IMR-90 (cell line): ENCODE measurements around the gene LRSAM1. TPM values are rescaled to one million over a fixed set of nuclear protein-coding genes. Genes with fewer than 3 reads are reported as not detected.
A peak's percentile ranks its signal among the peaks of the same experiment; 100 is the strongest.

Source experiments
- ATAC-seq: fragments of 200-7000 bp; cut with Tn5 transposase; 2 replicates; pipeline ENCODE4 v1.9.1; 2020; ENCODE audit warnings: low read depth, mild to moderate bottlenecking, moderate library complexity
- BruUV-seq: library from RNA; stranded (reverse); fragments of 400-500 nt; replicated peaks from 2 replicates; lab custom pipeline; 2021; lab: Mats Ljungman, UMichigan
- CTCF ChIA-PET: fragments of 300-600 bp; formaldehyde crosslinking; extraction: SDS; loops from one replicate; lab custom pipeline; 2021; ENCODE audit warnings: antibody characterized with exemption; lab: Yijun Ruan, JAX
- POLR2A ChIA-PET: fragments of 300-600 bp; sonication (Branson Sonifier 250); formaldehyde crosslinking; loops from one replicate; lab custom pipeline; 2022; ENCODE audit warnings: antibody characterized with exemption; ENCODE audit not compliant: unreplicated experiment; lab: Charles Lee
- DNase-seq: peaks from one replicate; pipeline ENCODE4 v3.0.0; 2013
- H2AFZ ChIP-seq: replicated peaks from 2 replicates; pipeline ENCODE3; 2013; ENCODE audit warnings: low read length, mild to moderate bottlenecking; ENCODE audit not compliant: poor library complexity
- H2AK5ac ChIP-seq: 2 replicates; pipeline ENCODE4 v1.6.1; 2013; ENCODE audit warnings: low read depth, low read length, inconsistent platforms
- H2AK9ac ChIP-seq: replicated peaks from 2 replicates; pipeline ENCODE3; 2013; ENCODE audit warnings: mild to moderate bottlenecking, low read depth, low read length, moderate library complexity; ENCODE audit not compliant: poor library complexity
- H2BK120ac ChIP-seq: 2 replicates; pipeline ENCODE4 v1.6.1; 2013; ENCODE audit warnings: low read depth, low read length, inconsistent platforms
- H2BK15ac ChIP-seq: 3 replicates; pipeline ENCODE4 v1.6.1; 2013; ENCODE audit warnings: low read depth, low read length, inconsistent platforms
- H2BK20ac ChIP-seq: 2 replicates; pipeline ENCODE4 v1.6.1; 2013; ENCODE audit warnings: low read depth, mild to moderate bottlenecking, inconsistent platforms, low read length, moderate library complexity
- H2BK5ac ChIP-seq: 2 replicates; pipeline ENCODE4 v1.6.1; 2013; ENCODE audit warnings: mild to moderate bottlenecking, low read depth, low read length, inconsistent platforms; ENCODE audit not compliant: poor library complexity, severe bottlenecking
- H3K14ac ChIP-seq: replicated peaks from 2 replicates; pipeline ENCODE4 v1.6.1; 2013; ENCODE audit warnings: low read depth, low read length, inconsistent platforms
- H3K18ac ChIP-seq: 2 replicates; pipeline ENCODE4 v1.6.1; 2013; ENCODE audit warnings: low read depth, low read length, control low read depth
- H3K23ac ChIP-seq: 2 replicates; pipeline ENCODE4 v1.6.1; 2013; ENCODE audit warnings: low read depth, low read length, inconsistent platforms
- H3K27ac ChIP-seq: 2 replicates; pipeline ENCODE4 v1.5.1; 2013; ENCODE audit warnings: mild to moderate bottlenecking, control low read depth, low read length; ENCODE audit not compliant: insufficient read depth
- H3K27me3 ChIP-seq: 2 replicates; pipeline ENCODE4 v1.6.1; 2013; ENCODE audit warnings: low read length; ENCODE audit not compliant: control insufficient read depth, insufficient read depth
- H3K36me3 ChIP-seq: 2 replicates; pipeline ENCODE4 v1.6.1; 2013; ENCODE audit warnings: low read length, mixed read lengths; ENCODE audit not compliant: control insufficient read depth, insufficient read depth
- H3K4ac ChIP-seq: 2 replicates; pipeline ENCODE4 v1.6.1; 2013; ENCODE audit warnings: low read depth, low read length, inconsistent platforms
- H3K4me1 ChIP-seq: 2 replicates; pipeline ENCODE4 v1.6.1; 2013; ENCODE audit warnings: low read length, mixed read lengths; ENCODE audit not compliant: control insufficient read depth, insufficient read depth
- H3K4me2 ChIP-seq: 2 replicates; pipeline ENCODE4 v1.6.1; 2013; ENCODE audit warnings: low read depth, mild to moderate bottlenecking, control low read depth, low read length, moderate library complexity
- H3K4me3 ChIP-seq: 2 replicates; pipeline ENCODE4 v1.5.1; 2013; ENCODE audit warnings: low read depth, mild to moderate bottlenecking, control low read depth, low read length, moderate library complexity; ENCODE audit not compliant: insufficient read depth
- H3K56ac ChIP-seq: 2 replicates; pipeline ENCODE4 v1.6.1; 2013; ENCODE audit warnings: low read length, inconsistent platforms; ENCODE audit not compliant: insufficient read depth; ENCODE audit errors: extremely low read depth
- H3K79me1 ChIP-seq, 2 experiments: 2 replicates each; pipeline ENCODE4 v1.6.1; 2013; ENCODE audit warnings: low read length in 2 of 2, inconsistent platforms in 1 of 2, low read depth in 1 of 2
- H3K9ac ChIP-seq: 2 replicates; pipeline ENCODE4 v1.6.1; 2013; ENCODE audit warnings: low read depth, low read length, control low read depth
- H3K9me1 ChIP-seq: 2 replicates; pipeline ENCODE4 v1.6.1; 2013; ENCODE audit warnings: low read length, inconsistent platforms; ENCODE audit not compliant: insufficient read depth
- H3K9me3 ChIP-seq: 2 replicates; pipeline ENCODE4 v1.6.1; 2013; ENCODE audit warnings: low read length; ENCODE audit not compliant: control insufficient read depth, insufficient read depth
- H4K20me1 ChIP-seq: 2 replicates; pipeline ENCODE4 v1.6.1; 2013; ENCODE audit warnings: low read length, inconsistent platforms; ENCODE audit not compliant: insufficient read depth
- H4K5ac ChIP-seq: 2 replicates; pipeline ENCODE4 v1.6.1; 2013; ENCODE audit warnings: mild to moderate bottlenecking, low read depth, low read length, control low read depth
- H4K8ac ChIP-seq, 2 experiments: 2 replicates each; pipeline ENCODE4 v1.6.1; 2013; ENCODE audit warnings: low read depth in 2 of 2, low read length in 2 of 2, control low read depth in 1 of 2, inconsistent platforms in 1 of 2
- H4K91ac ChIP-seq: 2 replicates; pipeline ENCODE4 v1.6.1; 2013; ENCODE audit warnings: low read depth, low read length, inconsistent platforms; ENCODE audit not compliant: insufficient read depth
- CHD1 ChIP-seq: IDR thresholded peaks from 2 replicates; pipeline ENCODE4 v1.6.1; 2012; ENCODE audit warnings: low read depth, low read length, improper control_type of control experiment
- CTCF ChIP-seq: conservative IDR thresholded peaks from 2 replicates; pipeline ENCODE4 v1.5.1; 2012; ENCODE audit warnings: mild to moderate bottlenecking, low read depth, low read length, improper control_type of control experiment
- FOS ChIP-seq: fragments of 150-350 bp; IDR thresholded peaks from 2 replicates; pipeline ENCODE4 v1.6.1; 2016; ENCODE audit warnings: low read depth, low read length
- MAFK ChIP-seq: IDR thresholded peaks from 2 replicates; pipeline ENCODE4 v1.6.1; 2012; ENCODE audit warnings: low read depth, low read length, improper control_type of control experiment
- NFE2L2 ChIP-seq: fragments of 150-350 bp; IDR thresholded peaks from 2 replicates; pipeline ENCODE4 v1.6.1; 2016; ENCODE audit warnings: low read depth, mild to moderate bottlenecking, low read length
- POLR2A ChIP-seq: IDR thresholded peaks from 2 replicates; pipeline ENCODE4 v1.6.1; 2012; ENCODE audit warnings: mild to moderate bottlenecking, low read depth, low read length
- RFX5 ChIP-seq: IDR thresholded peaks from 2 replicates; pipeline ENCODE4 v1.8.0; 2012; ENCODE audit warnings: low read depth, mild to moderate bottlenecking, low read length, moderate library complexity
- SMC3 ChIP-seq: fragments of 150-350 bp; IDR thresholded peaks from 2 replicates; pipeline ENCODE4 v1.6.1; 2016; ENCODE audit warnings: low read depth, mild to moderate bottlenecking, antibody characterized with exemption, low read length, moderate library complexity
- WGBS, 2 experiments: methylation state at CpG; one replicate each; pipeline versions ENCODE4 v1.1.5 to v1.1.7; 2013; ENCODE audit warnings: missing lambda C conversion rate in 2 of 2; ENCODE audit not compliant: insufficient read length in 1 of 2; ENCODE audit errors: extremely low coverage in 2 of 2; 5-methylcytosine and 5-hydroxymethylcytosine counted together
- dilution Hi-C: fragments of 300-500 bp; cut with HindIII; formaldehyde crosslinking; loops from one replicate; pipeline ENCODE4 v1.14.3; 2018; ENCODE audit warnings: low sequenced_read_pairs; ENCODE audit not compliant: unreplicated experiment
- in situ Hi-C: fragments of 300-500 bp; cut with MboI; formaldehyde crosslinking; loops from 3 replicates; pipeline ENCODE4 v1.14.3; 2019; ENCODE audit warnings: low sequenced_read_pairs, inconsistent platforms, mixed read lengths
- intact Hi-C: fragments of 100-400 bp; cut with micrococcal nuclease; formaldehyde crosslinking; loops from 2 replicates; pipeline ENCODE4 v1.10.0; 2022
- polyA plus RNA-seq, 3 experiments: library from polyadenylated mRNA; depleted of rRNA; stranded (reverse); fragments of >200 nt; gene quantifications; 2 replicates each; pipeline ENCODE4 v1.2.3, GENCODE V29; 2012; ENCODE audit warnings: low replicate concordance in 1 of 3
- total RNA-seq: library from RNA; depleted of rRNA; stranded (reverse); fragments of >200 nt; gene quantifications from 2 replicates; pipeline ENCODE4 v1.2.3, GENCODE V29; 2012

LRSAM1 gene
- total and polyA plus RNA-seq, 2 of the 4 experiments (the other 2 are of a cell fraction) = 3.0 to 9.3 TPM

DNA sequence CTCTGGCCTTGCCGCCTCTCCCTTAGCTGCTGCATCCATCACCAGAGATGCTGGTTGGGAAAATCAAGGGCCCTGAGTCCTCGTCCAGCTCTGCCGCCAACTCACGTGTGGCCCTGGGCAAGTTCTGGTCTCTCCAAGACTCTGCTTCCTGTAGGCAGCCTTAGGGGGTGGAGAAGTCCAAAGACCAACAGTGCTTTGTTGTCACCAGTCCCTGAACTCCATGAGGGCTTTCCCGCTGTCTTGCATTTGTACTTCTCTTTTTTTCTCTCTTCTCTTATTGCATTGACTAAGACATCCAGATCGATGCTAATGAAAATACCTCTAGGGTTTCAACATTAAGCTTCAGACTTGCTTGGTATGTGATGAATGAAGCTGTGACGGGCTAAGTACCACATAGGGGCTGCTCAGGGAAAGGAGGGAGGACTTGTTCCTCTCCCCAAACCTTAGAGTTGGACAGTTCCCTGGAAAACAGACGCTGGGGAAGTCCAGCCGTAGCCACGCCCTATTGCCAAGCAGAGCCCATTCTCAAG is 97.1 kb downstream of the LRSAM1 start:
- Histone ChIP-seq H3K27ac (no peak overlapping the region), H4K8ac (no peak overlapping the region), H3K36me3 (peaks cover 40% of the 10 kb centered on the region), H2BK120ac (no peak overlapping the region), H4K5ac (no peak overlapping the region), H4K20me1 (peaks cover 94% of the 10 kb centered on the region), H3K23ac (0 out of 2 replicates have a peak overlapping the region, but pooled peaks have one; percentile 52), H2BK15ac (no peak overlapping the region), H3K27me3 (no peaks in the 10 kb centered on the region), H3K56ac (no peak overlapping the region), H2BK5ac (no peak overlapping the region), H2AFZ (no peak overlapping the region), H3K4ac (no peak overlapping the region), H3K79me1 (peaks cover 0 to 75% of the 10 kb centered on the region in 2 experiments; a peak in 3 of 4 replicates), H3K4me2 (no peak overlapping the region), H2AK9ac (no peak overlapping the region), H3K18ac (no peak overlapping the region), H3K4me3 (no peak overlapping the region), H3K14ac (no peak overlapping the region), H3K9me1 (peaks cover 68% of the 10 kb centered on the region), H3K9ac (no peak overlapping the region), H3K4me1 (peaks cover 52% of the 10 kb centered on the region), H2AK5ac (no peak overlapping the region), H4K91ac (no peak overlapping the region), H2BK20ac (no peak overlapping the region), H3K9me3 (no peaks in the 10 kb centered on the region)
- TF ChIP-seq MAFK (no peak), SMC3 (no peak), NFE2L2 (no peak), RFX5 (no peak), CHD1 (no peak), FOS (no peak), POLR2A (no peak), CTCF (no peak)
- no TSS peak for BruUV-seq
- 100% methylated on average over 1 of the region's 10 CpGs; no CpG with 5 or more reads in 1 of the 2 experiments for WGBS, 2 experiments
- ChIA-PET POLR2A (no interaction called here), CTCF (no interaction called here)
- in situ Hi-C loops (no loop called here), dilution Hi-C loops (no loop called here), intact Hi-C loops (no loop called here)
- ATAC-seq (no peak), DNase-seq (no peak)
